ENCODE data around the gene QRFP.

Gene QRFP

GRCh38 chr9:130890870-130891687 is 5.5 kb downstream of the QRFP start:
- DNase-seq: no peak

DNA sequence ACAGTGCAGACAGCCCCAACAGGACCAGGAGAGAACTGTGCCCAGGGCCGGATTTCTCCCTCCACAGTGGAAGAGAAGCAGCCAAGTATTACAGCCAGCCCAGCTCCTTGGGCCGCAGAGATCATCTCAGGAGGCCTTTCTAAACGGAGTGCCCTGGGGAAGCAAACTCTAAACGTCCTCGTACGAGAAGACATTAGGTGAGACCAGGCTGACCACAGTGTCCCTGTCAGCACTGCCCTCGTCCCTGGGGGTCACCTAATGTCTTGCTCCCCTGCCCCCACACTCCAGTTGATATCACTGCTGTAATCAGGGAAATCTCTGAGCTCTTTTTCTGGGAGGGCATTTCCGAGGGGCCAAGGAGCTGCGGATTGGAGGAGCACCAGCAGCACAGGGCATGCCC is 6.5 kb downstream of the QRFP start:
- no peak for DNase-seq

DNA sequence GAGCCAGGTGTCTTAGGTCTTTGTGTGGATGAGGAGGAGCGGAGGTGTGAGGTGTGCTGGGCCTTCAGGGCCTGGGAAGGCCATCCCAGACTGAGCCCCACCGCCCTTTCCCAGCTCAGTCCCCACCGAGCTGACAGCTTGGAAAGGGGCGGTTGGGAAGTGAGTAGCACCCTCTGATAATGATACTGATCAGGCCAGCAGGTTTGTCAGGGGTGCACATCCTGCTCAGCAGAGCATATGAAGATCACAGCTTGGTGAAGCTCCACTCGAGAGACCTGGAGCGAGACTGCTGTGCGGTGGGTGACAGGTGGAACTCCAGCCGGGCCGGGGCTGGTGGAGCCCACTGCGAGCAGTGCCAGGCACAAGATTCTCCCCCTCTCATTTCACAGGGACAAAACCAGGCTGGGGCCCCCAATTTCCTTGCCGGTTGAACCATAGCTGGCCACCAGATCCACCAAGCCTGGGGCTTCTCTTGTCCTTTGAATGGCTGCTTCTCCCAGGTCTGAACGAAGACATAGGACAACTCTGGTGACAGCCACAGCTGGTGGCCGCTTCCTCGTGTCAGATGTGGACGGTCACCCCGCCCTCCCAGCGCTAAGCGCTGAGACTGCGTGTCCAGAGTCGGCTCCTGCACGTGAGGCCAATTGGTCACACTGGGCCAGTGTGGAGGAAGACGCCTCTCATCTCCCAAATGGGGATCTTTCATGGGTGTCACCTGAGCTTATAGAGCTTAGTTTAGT is 8.3 kb downstream of the QRFP start:
- DNase-seq: no peak

DNA sequence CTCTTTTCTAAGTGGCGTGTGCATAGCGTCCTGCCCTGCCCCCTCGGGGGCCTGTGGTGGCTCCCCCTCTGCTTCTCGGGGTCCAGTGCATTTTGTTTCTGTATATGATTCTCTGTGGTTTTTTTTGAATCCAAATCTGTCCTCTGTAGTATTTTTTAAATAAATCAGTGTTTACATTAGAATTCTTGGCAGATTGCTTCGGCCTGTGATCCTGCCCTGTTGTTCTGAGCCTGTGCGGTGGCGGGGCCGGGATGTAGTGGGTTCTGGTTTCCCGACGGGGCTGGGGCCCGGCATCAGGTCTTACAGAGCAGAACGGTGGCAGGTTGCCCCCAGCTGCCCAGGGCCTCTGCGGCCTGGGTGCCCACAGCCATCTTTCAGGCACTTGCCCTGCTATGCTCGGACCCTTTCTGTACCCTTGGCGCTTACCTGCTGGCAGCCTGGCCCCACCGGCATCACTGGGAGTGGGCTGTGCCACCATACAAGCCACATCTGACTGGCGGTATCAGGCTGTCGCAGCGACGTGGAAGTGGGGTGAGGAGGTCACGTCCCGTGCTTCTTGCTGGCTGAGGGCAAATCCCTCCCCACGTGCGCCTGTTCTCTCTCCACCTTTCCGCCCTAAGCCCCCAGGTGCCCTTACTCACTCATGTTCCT is 9.0 kb downstream of the QRFP start:
- no peak for DNase-seq

GRCh38 chr9:130886981-130887380 is 9.6 kb downstream of the QRFP start:
- DNase-seq: no peak

GRCh38 chr9:130885484-130886375 is 10.9 kb downstream of the QRFP start:
- DNase-seq: no peak

- DNase-seq: no peak
Observed at GRCh38 chr9:130884542-130885483, 11.8 kb downstream of the QRFP start.

GRCh38 chr9:130884111-130884531 is 12.5 kb downstream of the QRFP start:
- DNase-seq: no peak

- DNase-seq: no peak
Observed at GRCh38 chr9:130883479-130883878, 13.1 kb downstream of the QRFP start.

DNA sequence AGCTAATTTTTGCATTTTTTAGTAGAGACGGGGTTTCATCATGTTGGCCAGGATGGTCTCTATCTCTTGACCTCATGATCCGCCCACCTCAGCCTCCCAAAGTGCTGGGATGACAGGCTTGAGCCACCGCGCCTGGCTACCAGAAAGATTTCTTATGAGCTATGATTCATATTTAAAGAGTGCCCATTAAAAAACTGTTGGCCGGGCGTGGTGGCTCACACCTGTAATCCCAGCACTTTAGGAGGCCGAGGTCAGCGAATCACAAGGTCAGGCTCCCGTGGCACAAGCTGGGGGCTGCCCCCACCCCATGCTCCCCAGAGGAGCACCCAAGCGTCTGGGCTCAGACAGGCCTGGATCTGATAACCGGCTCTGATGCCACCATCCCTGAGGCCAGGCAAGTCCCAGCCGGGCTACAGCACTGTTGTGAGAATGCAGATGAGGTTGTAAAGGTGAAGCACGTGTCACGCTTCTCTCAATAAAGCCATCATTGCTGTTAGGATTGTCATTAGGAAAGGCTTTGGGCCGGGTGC is 13.9 kb downstream of the QRFP start:
- no peak for DNase-seq

GRCh38 chr9:130881516-130881915 is 15.1 kb downstream of the QRFP start:
- DNase-seq: no peak

GRCh38 chr9:130880599-130881220 is 15.9 kb downstream of the QRFP start:
- no peak for DNase-seq

DNA sequence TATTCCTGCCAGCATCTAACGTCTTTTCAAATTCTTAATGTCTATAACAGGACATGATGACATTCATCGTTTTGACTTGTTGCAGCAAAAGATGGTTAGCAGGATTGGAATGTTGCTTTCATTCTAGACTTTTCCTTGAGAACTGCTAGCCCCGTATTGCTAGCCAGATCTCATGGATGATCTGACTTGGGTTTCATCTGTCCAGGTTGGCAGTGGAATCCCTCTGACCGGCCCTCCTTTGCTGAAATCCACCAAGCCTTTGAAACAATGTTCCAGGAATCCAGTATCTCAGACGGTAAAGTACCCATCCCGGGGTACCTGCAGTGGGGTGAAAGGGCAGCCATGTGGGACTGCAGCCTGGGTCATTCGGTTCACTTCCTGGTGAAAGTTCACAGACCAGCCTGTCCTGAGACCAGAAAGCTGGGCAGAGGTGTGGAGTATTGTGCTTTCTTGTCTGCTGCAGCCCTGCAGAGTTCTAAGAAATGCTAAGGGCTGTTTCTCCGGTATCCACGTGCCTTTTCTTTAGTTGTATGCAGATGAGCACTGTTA is 16.7 kb downstream of the QRFP start:
- DNase-seq: no peak

- no peak for DNase-seq
Observed at GRCh38 chr9:130878295-130878694, 18.3 kb downstream of the QRFP start.

- no peak for DNase-seq
Observed at GRCh38 chr9:130877300-130877699, 19.3 kb downstream of the QRFP start.

GRCh38 chr9:130874783-130875182 is 21.8 kb downstream of the QRFP start:
- DNase-seq: no peak

DNA sequence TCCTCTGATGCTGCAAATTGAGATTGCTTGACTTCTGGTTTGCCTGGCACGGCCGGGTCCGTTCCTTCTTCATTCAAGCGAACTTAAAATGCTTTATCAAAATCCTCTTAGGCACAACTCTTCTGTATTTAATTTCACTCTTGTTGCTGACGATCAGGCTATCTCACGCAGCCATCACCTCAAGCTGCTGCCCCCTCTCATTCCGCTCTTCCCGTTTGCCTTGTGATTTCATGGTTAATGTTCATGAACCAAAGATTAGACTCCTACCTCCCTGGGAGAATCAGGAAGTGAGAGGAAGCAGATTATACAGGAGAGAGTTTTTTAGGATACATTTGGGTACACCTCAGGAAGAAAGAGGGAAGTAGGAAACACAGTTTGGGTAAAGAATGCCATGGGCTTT is 22.6 kb downstream of the QRFP start:
- DNase-seq: no peak

DNA sequence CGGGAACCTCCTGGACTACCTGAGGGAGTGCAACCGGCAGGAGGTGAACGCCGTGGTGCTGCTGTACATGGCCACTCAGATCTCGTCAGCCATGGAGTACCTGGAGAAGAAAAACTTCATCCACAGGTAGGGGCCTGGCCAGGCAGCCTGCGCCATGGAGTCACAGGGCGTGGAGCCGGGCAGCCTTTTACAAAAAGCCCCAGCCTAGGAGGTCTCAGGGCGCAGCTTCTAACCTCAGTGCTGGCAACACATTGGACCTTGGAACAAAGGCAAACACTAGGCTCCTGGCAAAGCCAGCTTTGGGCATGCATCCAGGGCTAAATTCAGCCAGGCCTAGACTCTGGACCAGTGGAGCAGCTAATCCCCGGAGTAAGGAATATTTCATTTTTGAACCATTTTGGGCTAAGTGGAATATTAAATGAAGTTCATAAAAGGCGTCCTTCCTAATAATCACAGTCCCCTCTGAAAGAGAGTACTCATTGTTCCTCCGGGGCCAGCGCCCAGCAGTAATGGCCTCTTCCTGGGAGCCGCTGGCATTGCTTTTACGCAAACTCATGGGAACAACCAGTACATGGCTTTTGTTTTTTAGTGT is 23.6 kb downstream of the QRFP start:
- no peak for DNase-seq

DNA sequence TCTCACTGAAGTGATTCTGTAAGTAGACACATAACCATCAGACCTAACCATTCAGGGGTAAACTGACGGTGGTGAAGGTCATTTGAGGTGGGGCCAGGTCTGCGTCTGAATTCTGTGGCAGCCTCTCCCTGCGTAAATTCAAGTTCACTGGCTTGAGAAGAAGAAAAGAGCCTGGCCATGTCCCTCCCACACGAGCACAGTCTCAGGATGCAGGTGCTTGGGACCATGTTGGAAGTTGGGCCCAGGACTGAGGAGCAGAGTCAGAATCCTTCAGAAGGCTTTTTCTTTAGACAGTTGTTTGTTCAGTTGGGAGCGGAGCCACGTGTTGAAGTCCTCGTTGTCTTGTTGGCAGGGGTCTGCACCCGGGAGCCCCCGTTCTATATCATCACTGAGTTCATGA is 24.1 kb downstream of the QRFP start:
- no peak for DNase-seq

GRCh38 chr9:130872093-130872492 is 24.5 kb downstream of the QRFP start:
- no peak for DNase-seq

Data from activated naive CD4-positive, alpha-beta T cell treated with Interleukin-2 at 50 U/mL for 16 hours (primary cell).